Skeletal muscle satellite cell (primary cell): ENCODE measurements around the gene MAP2K3.

Source experiments
- H3K27me3 ChIP-seq: 2 replicates; pipeline ENCODE4 v1.7.0; 2013; ENCODE audit warnings: low read length; ENCODE audit not compliant: control insufficient read depth, insufficient read depth
- H3K36me3 ChIP-seq: 2 replicates; pipeline ENCODE4 v1.7.0; 2013; ENCODE audit warnings: mild to moderate bottlenecking, control low read depth, low read length; ENCODE audit not compliant: insufficient read depth
- H3K4me1 ChIP-seq: 2 replicates; pipeline ENCODE4 v1.7.0; 2013; ENCODE audit warnings: low read length; ENCODE audit not compliant: control insufficient read depth, insufficient read depth
- H3K4me2 ChIP-seq: 2 replicates; pipeline ENCODE4 v1.7.0; 2013; ENCODE audit warnings: mild to moderate bottlenecking, low read length
- H3K4me3 ChIP-seq: 2 replicates; pipeline ENCODE4 v1.7.0; 2013; ENCODE audit warnings: low read length
- H3K9ac ChIP-seq: 2 replicates; pipeline ENCODE4 v1.7.0; 2013; ENCODE audit warnings: mild to moderate bottlenecking, low read depth, low read length, moderate library complexity
- H3K9me3 ChIP-seq: replicated peaks from 2 replicates; pipeline ENCODE4 v1.7.0; 2013; ENCODE audit warnings: mild to moderate bottlenecking, control low read depth, low read length

Gene MAP2K3

GRCh38 chr17:21286909-21287702 lies 2.6 kb downstream of the MAP2K3 start:
- peak overlapping the region; percentile 93 for H3K4me2 ChIP-seq
- H3K36me3 ChIP-seq: peaks cover 19% of the 10 kb centered on the region
- H3K27me3 ChIP-seq: no peaks in the 10 kb centered on the region
- peak overlapping the region; percentile 94 for H3K9ac ChIP-seq
- H3K9me3 ChIP-seq: no peaks in the 10 kb centered on the region
- peak overlapping the region; percentile 86 for H3K4me3 ChIP-seq
- H3K4me1 ChIP-seq: peaks cover 57% of the 10 kb centered on the region

- H3K9ac ChIP-seq: peak overlapping the region; percentile 94
- peaks cover 51% of the 10 kb centered on the region for H3K4me1 ChIP-seq
- H3K9me3 ChIP-seq: no peaks in the 10 kb centered on the region
- peak overlapping the region; percentile 86 for H3K4me3 ChIP-seq
- peaks cover 23% of the 10 kb centered on the region for H3K36me3 ChIP-seq
- no peaks in the 10 kb centered on the region for H3K27me3 ChIP-seq
- peak overlapping the region; percentile 93 for H3K4me2 ChIP-seq
These were observed 3.4 kb downstream of the MAP2K3 start for GRCh38 chr17:21287703-21288449.

- H3K36me3 ChIP-seq: peaks cover 27% of the 10 kb centered on the region
- H3K4me3 ChIP-seq: peak overlapping the region; percentile 62
- H3K4me2 ChIP-seq: peak overlapping the region; percentile 93
- H3K9ac ChIP-seq: peak overlapping the region; percentile 61
- no peaks in the 10 kb centered on the region for H3K27me3 ChIP-seq
- no peaks in the 10 kb centered on the region for H3K9me3 ChIP-seq
- H3K4me1 ChIP-seq: peaks cover 45% of the 10 kb centered on the region
These were observed 4.1 kb downstream of the MAP2K3 start for GRCh38 chr17:21288571-21289017.

GRCh38 chr17:21289175-21289901 lies 4.8 kb downstream of the MAP2K3 start:
- H3K27me3 ChIP-seq: no peaks in the 10 kb centered on the region
- H3K36me3 ChIP-seq: peaks cover 32% of the 10 kb centered on the region
- no peak overlapping the region for H3K4me3 ChIP-seq
- peak overlapping the region; percentile 93 for H3K4me2 ChIP-seq
- peak overlapping the region; percentile 61 for H3K9ac ChIP-seq
- peaks cover 38% of the 10 kb centered on the region for H3K4me1 ChIP-seq
- no peaks in the 10 kb centered on the region for H3K9me3 ChIP-seq

- Histone ChIP-seq H3K36me3 (peaks cover 32% of the 10 kb centered on the region), H3K4me2 (peak overlapping the region; percentile 93), H3K9me3 (no peaks in the 10 kb centered on the region), H3K4me1 (peaks cover 38% of the 10 kb centered on the region), H3K9ac (peak overlapping the region; percentile 61), H3K4me3 (peak overlapping the region; percentile 30), H3K27me3 (no peaks in the 10 kb centered on the region)
These were observed 5.5 kb downstream of the MAP2K3 start for GRCh38 chr17:21289902-21290571.

GRCh38 chr17:21291357-21291756 lies 6.8 kb downstream of the MAP2K3 start:
- no peak overlapping the region for H3K9ac ChIP-seq
- no peak overlapping the region for H3K4me2 ChIP-seq
- H3K27me3 ChIP-seq: no peaks in the 10 kb centered on the region
- H3K36me3 ChIP-seq: peaks cover 30% of the 10 kb centered on the region
- no peak overlapping the region for H3K4me3 ChIP-seq
- peaks cover 43% of the 10 kb centered on the region for H3K4me1 ChIP-seq
- no peaks in the 10 kb centered on the region for H3K9me3 ChIP-seq

- Histone ChIP-seq H3K36me3 (peaks cover 33% of the 10 kb centered on the region), H3K9me3 (no peaks in the 10 kb centered on the region), H3K4me2 (no peak overlapping the region), H3K27me3 (no peaks in the 10 kb centered on the region), H3K9ac (no peak overlapping the region), H3K4me3 (no peak overlapping the region), H3K4me1 (peaks cover 44% of the 10 kb centered on the region)
These were observed 7.4 kb downstream of the MAP2K3 start for GRCh38 chr17:21291862-21292261.

- H3K36me3 ChIP-seq: peaks cover 35% of the 10 kb centered on the region
- H3K27me3 ChIP-seq: no peaks in the 10 kb centered on the region
- peaks cover 40% of the 10 kb centered on the region for H3K4me1 ChIP-seq
- no peaks in the 10 kb centered on the region for H3K9me3 ChIP-seq
- no peak overlapping the region for H3K4me2 ChIP-seq
- no peak overlapping the region for H3K9ac ChIP-seq
- no peak overlapping the region for H3K4me3 ChIP-seq
These were observed 8.6 kb downstream of the MAP2K3 start for GRCh38 chr17:21292867-21293830.

- Histone ChIP-seq H3K4me1 (peaks cover 33% of the 10 kb centered on the region), H3K36me3 (peaks cover 37% of the 10 kb centered on the region), H3K9ac (no peak overlapping the region), H3K27me3 (no peaks in the 10 kb centered on the region), H3K4me3 (no peak overlapping the region), H3K4me2 (no peak overlapping the region), H3K9me3 (no peaks in the 10 kb centered on the region)
These were observed 9.3 kb downstream of the MAP2K3 start for GRCh38 chr17:21293831-21294210.

GRCh38 chr17:21294321-21295035 lies 10.0 kb downstream of the MAP2K3 start:
- Histone ChIP-seq H3K27me3 (no peaks in the 10 kb centered on the region), H3K36me3 (peaks cover 42% of the 10 kb centered on the region), H3K9ac (no peak overlapping the region), H3K4me2 (no peak overlapping the region), H3K4me1 (peaks cover 26% of the 10 kb centered on the region), H3K9me3 (no peaks in the 10 kb centered on the region), H3K4me3 (no peak overlapping the region)
